GM19395 (cell line): ENCODE measurements around the gene STXBP5L.
A peak's percentile ranks its signal among the peaks of the same experiment; 100 is the strongest.
"Not testable (repeated sequence)": the region's sequence is repeated elsewhere in the genome, so short reads cannot be mapped to it uniquely, and the experiment has no call there.

ENCODE experiments used
- ATAC-seq: cut with Tn5 transposase; IDR thresholded peaks from one replicate; pipeline ENCODE4 v1.9.1; 2021; ENCODE audit warnings: mild to moderate bottlenecking, moderate library complexity; ENCODE audit not compliant: unreplicated experiment

Gene STXBP5L

GRCh38 chr3:120908030-120908794 is at the start of gene STXBP5L:
Gene STXBP5L, plus strand, starts transcription at chr3:120908205. Its CDS starts 1,374 bp downstream, at chr3:120909579.
- ATAC-seq = peak; percentile 97

DNA sequence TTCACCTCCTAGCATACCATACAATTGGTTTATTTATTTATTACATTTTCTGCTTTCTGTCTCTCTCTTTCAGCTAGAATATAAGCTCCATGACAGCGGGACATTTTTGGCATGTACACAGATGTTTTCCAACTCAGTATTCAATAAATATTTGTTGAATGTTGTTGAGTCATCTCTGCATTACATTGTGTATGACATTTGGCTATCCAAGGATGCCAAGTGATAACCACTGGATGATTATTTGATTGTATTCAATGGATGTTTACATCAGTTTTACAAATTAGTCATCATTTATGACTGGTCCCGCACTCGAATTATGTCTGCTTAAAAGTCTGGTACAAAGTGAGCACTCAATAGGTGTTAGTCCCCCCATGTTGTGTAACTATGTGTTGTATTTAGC is 49.5 kb upstream of the STXBP5L start:
- no peak for ATAC-seq

DNA sequence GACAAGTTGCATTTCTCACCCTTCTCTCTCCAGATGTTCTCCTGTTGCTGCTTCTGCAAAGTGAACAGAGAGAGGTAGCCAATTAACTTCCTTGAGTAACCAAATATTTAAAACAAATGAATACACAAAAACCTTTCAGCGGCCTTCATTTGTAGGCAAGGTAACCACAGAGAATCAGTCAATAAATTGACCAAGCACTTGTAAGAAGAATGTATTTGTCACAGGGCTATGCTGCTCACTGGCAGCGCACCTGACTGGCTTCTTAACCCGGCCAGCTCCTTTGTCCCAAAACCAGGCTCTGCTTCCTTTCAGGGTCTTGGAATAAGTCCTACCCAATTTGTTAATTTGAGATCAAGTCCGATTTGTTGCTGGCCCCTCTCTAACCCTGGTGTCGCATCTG is 43.5 kb upstream of the STXBP5L start:
- no peak for ATAC-seq

DNA sequence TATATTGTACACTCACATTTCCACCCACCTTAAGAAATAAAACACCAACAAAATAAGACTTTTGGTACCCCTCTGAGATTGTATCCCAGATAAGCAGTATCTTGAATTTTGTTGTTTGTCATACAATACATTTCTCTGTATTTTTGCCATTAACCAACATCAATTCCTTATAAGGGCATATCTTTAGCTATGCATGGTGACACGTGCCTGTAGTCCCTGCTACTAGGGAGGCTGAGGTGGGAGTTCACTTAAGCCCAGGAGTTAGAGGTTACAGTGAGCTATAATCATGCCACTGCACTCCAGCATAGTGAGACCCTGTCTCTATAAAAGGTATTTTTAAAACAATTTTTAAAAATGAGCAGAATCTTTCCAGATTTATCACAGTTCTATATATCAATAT is 32.5 kb upstream of the STXBP5L start:
- ATAC-seq = no peak

DNA sequence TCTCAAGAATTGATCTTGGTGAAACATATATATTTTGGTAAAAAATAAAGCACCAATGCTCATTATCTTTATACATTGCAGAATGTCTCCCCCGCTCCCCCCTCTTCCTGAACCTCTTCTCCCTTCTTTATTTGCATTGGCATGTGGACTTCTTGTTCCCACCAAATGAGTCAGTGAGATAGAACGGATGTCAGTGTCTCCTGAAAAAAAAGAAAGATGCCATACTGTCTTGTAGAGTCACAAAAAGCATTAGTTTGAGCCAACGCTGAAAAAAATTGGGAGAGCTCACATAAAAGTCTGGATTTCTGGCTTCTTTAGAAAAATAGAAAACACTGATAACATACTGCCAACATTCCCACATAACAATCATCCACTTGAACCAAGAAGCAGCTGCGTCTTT is 32.0 kb upstream of the STXBP5L start:
- ATAC-seq = no peak

GRCh38 chr3:120879411-120879810 is 28.6 kb upstream of the STXBP5L start:
- ATAC-seq = no peak

DNA sequence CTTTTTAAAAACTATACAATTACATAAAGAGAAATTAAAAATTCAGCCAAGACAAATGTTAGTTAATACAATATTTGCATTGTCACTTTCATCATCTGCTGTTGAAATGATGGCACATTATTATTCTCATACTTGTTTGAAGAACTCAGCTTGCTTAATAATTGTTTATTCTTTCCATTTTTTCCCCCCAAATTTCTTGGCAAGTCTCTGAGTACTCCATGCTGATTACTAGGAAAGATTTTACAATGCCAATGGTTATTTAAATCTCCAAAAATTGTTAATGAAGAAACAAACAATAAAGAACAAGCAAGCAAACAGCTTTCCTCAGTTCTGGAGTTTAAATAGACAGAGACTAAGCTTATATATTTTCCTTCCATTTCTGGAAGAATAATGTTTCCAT is 15.1 kb upstream of the STXBP5L start:
- no peak for ATAC-seq

GRCh38 chr3:120894316-120895057 is 13.5 kb upstream of the STXBP5L start:
- ATAC-seq = no peak

DNA sequence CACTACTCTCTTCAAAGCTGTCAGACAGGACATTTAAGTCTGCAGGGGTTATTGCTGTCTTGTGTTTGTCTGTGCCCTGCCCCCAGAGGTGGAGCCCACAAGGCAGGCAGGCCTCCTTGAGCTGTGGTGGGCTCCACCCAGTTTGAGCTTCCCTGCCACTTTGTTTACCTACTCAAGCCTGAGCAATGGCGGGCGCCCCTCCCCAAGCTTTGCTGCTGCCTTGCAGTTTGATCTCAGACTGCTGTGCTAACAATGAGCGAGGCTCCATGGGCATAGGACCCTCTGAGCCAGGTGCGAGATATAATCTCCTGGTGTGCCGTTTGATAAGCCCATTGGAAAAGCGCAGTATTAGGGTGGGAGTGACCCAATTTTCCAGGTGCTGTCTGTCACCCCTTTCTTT is 6.3 kb upstream of the STXBP5L start:
- ATAC-seq = not testable (repeated sequence)

GRCh38 chr3:120903221-120903620 is 4.8 kb upstream of the STXBP5L start:
- no peak for ATAC-seq

GRCh38 chr3:120907659-120908029 is 361 bp upstream of the STXBP5L start:
- ATAC-seq = peak; percentile 37

- no peak for ATAC-seq
Measured at GRCh38 chr3:120908795-120909601, 993 bp downstream of the STXBP5L start.

- no peak for ATAC-seq
Measured at GRCh38 chr3:120909602-120909878, 1.5 kb downstream of the STXBP5L start.

- ATAC-seq = no peak
Measured at GRCh38 chr3:120926146-120926545, 18.1 kb downstream of the STXBP5L start.

GRCh38 chr3:120928991-120929390 is 21.0 kb downstream of the STXBP5L start:
- ATAC-seq = no peak

- no peak for ATAC-seq
Measured at GRCh38 chr3:120931593-120931992, 23.6 kb downstream of the STXBP5L start.

DNA sequence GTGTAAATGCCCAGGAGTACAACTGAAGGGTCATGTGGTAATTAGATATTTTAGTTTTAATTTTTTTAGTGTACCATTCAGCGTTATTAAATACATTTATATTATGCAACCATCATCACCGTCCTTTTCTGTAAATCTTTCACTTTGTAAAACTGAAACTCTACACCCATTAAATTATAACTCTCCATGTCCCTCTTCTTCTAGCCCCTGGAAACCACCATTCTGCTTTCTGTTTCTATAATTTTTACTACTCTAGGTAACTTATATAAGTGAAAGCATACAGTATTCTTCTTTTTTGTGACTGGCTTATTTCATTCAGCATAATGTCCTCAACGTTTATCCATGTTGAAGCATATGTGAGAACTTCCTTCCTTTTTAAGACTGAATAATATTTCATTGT is 48.1 kb downstream of the STXBP5L start:
- no peak for ATAC-seq

DNA sequence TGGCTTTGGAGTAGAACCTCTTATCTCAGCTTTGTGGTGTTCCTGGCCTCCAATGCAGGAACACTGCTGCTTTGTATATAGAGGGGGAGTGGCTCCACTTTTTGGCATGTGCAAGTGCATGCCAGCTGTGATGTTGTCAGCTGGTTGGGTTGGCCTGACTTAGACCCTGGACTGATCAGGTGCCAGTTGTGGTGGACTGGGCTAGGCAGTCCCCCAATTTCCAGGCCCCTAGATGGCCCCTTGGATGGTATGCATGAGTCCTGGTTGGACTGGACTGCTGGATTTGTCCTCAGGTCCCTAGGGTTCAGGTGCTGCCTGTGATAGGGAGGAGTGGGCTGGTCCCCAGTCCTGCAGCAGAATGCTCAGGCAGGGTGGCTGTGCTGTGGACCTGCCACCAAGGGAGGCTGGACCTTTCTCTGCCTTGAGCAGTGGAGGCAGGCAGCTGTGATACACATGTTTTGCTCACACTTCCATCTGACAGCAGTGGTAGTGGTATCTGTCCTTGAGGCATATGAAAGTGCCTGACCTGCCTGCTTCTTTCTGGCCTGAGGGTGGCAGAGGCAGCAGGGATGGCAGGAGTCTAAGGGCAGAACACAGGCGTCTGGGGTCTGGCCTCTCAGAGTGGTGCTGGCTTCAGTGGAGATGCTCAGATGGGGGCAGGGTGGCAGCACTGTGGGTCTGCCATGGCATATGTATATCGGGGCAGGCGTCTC is 74.8 kb downstream of the STXBP5L start:
- no peak for ATAC-seq

DNA sequence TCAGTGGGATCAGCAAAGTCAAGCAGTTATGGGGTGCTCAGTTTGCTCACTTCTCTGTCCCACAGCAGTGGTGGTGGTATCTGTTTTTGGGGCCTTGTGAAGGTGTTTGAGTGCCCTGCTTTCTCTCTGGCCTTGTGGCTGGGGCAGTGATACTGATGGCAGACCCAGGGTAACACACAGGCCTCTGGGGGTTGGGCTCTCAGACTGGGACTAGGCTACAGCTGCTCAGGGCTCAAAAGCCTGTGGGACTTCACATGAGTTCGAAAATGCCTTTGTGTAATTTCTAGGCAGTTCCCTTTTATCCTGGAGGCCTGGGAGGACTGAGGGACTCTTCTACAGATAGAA is 75.3 kb downstream of the STXBP5L start:
- ATAC-seq = no peak

DNA sequence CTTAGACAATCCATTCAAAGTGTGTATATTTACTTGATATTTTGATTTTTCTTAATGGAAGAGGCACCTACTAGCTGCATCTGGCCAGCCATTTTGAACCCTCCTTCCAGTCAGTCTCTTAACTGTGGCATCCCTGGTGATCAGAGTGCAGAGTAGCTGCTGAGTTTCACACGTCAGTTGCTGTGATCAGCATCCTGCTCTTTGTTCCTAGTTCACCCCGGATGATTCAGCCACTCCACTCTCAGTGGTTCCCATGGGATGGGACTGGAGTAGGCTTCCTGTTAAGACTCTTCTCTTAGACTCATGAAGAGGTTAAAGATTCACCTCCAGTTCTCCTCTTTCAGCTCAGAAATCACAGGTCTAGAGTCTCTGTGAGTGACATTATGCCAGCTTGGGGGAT is 75.8 kb downstream of the STXBP5L start:
- ATAC-seq = no peak

- no peak for ATAC-seq
Measured at GRCh38 chr3:120985242-120985641, 77.2 kb downstream of the STXBP5L start.
